Liver (tissue), 9 donors: ENCODE data around the gene PEAR1. TPM values are rescaled to one million over a fixed set of nuclear protein-coding genes. Genes with fewer than 3 reads are reported as not detected.

Source experiments
- DNase-seq: peaks from one replicate; pipeline ENCODE4 v3.0.0-alpha.2; 2017; ENCODE audit warnings: low spot score
- H3K27ac ChIP-seq, 2 donors: one replicate each; pipeline ENCODE4 v1.7.0; 2013; ENCODE audit warnings: inconsistent platforms in 2 of 2, low read length in 2 of 2, control low read depth in 1 of 2, low read depth in 1 of 2, mild to moderate bottlenecking in 1 of 2
- H3K27me3 ChIP-seq, 4 donors: one replicate each; pipeline versions ENCODE4 v1.6.1 to v1.7.0; 2013; ENCODE audit warnings: low read length in 3 of 4, inconsistent platforms in 1 of 4, mild to moderate bottlenecking in 1 of 4, moderate library complexity in 1 of 4; ENCODE audit not compliant: control insufficient read depth in 4 of 4, insufficient read depth in 4 of 4
- H3K36me3 ChIP-seq, 4 donors: one replicate each; pipeline versions ENCODE4 v1.6.1 to v1.7.0; 2013; ENCODE audit warnings: low read length in 3 of 4, mild to moderate bottlenecking in 3 of 4, low read depth in 1 of 4, moderate library complexity in 1 of 4; ENCODE audit not compliant: control insufficient read depth in 4 of 4, insufficient read depth in 3 of 4
- H3K4me1 ChIP-seq, 4 donors: one replicate each; pipeline versions ENCODE4 v1.6.1 to v1.7.0; 2013; ENCODE audit warnings: low read length in 3 of 4, mild to moderate bottlenecking in 3 of 4, moderate library complexity in 1 of 4; ENCODE audit not compliant: control insufficient read depth in 4 of 4, insufficient read depth in 4 of 4
- H3K4me3 ChIP-seq, 3 donors: one replicate each; pipeline versions ENCODE4 v1.6.1 to v1.7.0; 2013; ENCODE audit warnings: low read length in 3 of 3, control low read depth in 1 of 3, low read depth in 1 of 3, mild to moderate bottlenecking in 1 of 3
- H3K9ac ChIP-seq, 2 donors: one replicate each; pipeline ENCODE4 v1.7.0; 2013; ENCODE audit warnings: low read length in 2 of 2, mild to moderate bottlenecking in 2 of 2, moderate library complexity in 2 of 2, control low read depth in 1 of 2, low read depth in 1 of 2
- H3K9me3 ChIP-seq, 4 donors: one replicate each; pipeline versions ENCODE4 v1.6.1 to v1.7.0; 2013; ENCODE audit warnings: low read length in 3 of 4; ENCODE audit not compliant: control insufficient read depth in 4 of 4
- FOXA1 ChIP-seq: IDR thresholded peaks from 2 replicates; pipeline ENCODE4 v1.6.1; 2016; ENCODE audit warnings: antibody characterized with exemption
- FOXA2 ChIP-seq: IDR thresholded peaks from 2 replicates; pipeline ENCODE4 v1.6.1; 2016; ENCODE audit warnings: antibody characterized with exemption
- HNF4A ChIP-seq, 2 donors: conservative IDR thresholded peaks; 2 replicates each; pipeline ENCODE4 v1.6.1; 2016; ENCODE audit warnings: antibody characterized with exemption in 2 of 2, mild to moderate bottlenecking in 2 of 2
- JUND ChIP-seq, 2 donors: IDR thresholded peaks; 2 replicates each; pipeline ENCODE4 v1.6.1; 2016; ENCODE audit warnings: antibody characterized with exemption in 2 of 2
- NR2F2 ChIP-seq: IDR thresholded peaks from 2 replicates; pipeline ENCODE4 v1.6.1; 2016; ENCODE audit warnings: antibody characterized with exemption
- RAD21 ChIP-seq, 2 donors: IDR thresholded peaks; 2 replicates each; pipeline ENCODE4 v1.6.1; 2016; ENCODE audit warnings: antibody characterized with exemption in 2 of 2, mild to moderate bottlenecking in 2 of 2
- RXRA ChIP-seq, 2 donors: IDR thresholded peaks; 2 replicates each; pipeline ENCODE4 v1.6.1; 2017 to 2018; ENCODE audit warnings: antibody characterized with exemption in 2 of 2, mild to moderate bottlenecking in 1 of 2
- TAF1 ChIP-seq: conservative IDR thresholded peaks from 2 replicates; pipeline ENCODE4 v1.6.1; 2016; ENCODE audit warnings: antibody characterized with exemption, mild to moderate bottlenecking
- YY1 ChIP-seq: IDR thresholded peaks from 2 replicates; pipeline ENCODE4 v1.6.1; 2016; ENCODE audit warnings: antibody characterized with exemption, mild to moderate bottlenecking
- WGBS: extraction: QIAGEN DNeasy Blood & Tissue Kit; methylation state at CpG from one replicate; pipeline ENCODE4 v1.1.7; 2013; 5-methylcytosine and 5-hydroxymethylcytosine counted together
- polyA plus RNA-seq, 2 donors: library from polyadenylated mRNA; stranded (reverse) in 1 of 2; unstranded in 1 of 2; fragments of 200-250 nt in 1 of 2; fragments of >200 nt in 1 of 2; fragmentation: Nextera tagmentation in 1 of 2; extraction: Ambion mirVana in 1 of 2; gene quantifications; one replicate each; pipeline versions ENCODE4 v1.2.1 to v1.2.3, GENCODE V29; 2013 to 2015
- total RNA-seq, 2 donors: library from RNA; depleted of rRNA; stranded (reverse); fragments of >200 nt; gene quantifications; one replicate each; pipeline ENCODE4 v1.2.3, GENCODE V29; 2014
- TF ChIP-seq, protein P1 (sequence below): IDR thresholded peaks from 2 replicates; pipeline ENCODE4 v1.6.1; 2016; ENCODE audit warnings: antibody characterized with exemption
- TF ChIP-seq, protein P2 (sequence below): IDR thresholded peaks from 2 replicates; pipeline ENCODE4 v1.6.1; 2016; ENCODE audit warnings: antibody characterized with exemption
- TF ChIP-seq, protein P3 (sequence below): IDR thresholded peaks from 2 replicates; pipeline ENCODE4 v1.6.1; 2016; ENCODE audit warnings: antibody characterized with exemption
- TF ChIP-seq, protein P4 (sequence below): fragments of 150-350 bp; IDR thresholded peaks from 2 replicates; pipeline ENCODE4 v1.5.1; 2017; ENCODE audit warnings: improper control_type of control experiment, low read depth, low read length; ENCODE audit not compliant: missing input control
- donor health status: healthy.
- donor health status: healthy.
- donor health status: healthy.
- donor health status: healthy.
- donor health status: healthy.

Gene PEAR1
- total and polyA plus RNA-seq, 4 donors: 2.1 to 4.4 (median 3.1) TPM

DNA sequence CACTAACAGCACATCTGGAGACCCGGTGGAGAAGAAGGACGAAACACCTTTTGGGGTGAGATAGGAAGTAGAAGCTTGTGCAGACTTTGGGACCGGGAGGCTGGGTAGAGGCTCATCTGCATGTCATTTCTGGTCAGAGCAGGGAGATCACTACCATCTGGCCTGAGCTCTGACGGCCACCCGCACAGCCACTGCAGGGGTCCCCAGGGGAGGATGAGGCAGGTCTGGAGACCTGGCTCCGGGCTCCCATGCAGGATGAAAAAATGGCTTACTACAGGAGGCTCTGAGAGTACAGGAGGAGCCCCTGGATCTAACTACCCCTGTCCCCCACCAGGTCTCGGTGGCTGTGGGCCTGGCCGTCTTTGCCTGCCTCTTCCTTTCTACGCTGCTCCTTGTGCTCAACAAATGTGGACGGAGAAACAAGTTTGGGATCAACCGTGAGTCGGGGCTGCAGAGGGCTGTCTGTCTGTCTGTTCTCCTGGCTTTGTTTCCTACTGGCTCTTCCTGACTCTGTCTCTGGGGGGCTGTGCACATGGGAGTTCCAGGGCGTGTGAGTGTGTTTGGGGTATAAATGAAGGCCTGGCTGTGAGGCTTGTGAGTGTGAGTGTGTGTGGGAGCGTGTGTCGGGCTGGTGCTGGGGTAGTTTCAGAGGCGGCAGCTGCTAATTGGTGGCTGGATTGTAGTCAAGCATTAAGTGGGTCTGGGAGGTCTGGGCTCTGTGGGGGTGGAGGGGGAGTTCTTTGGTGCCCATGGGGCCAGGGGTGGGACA, 18.8 kb upstream of the PEAR1 start (continued):
- TF ChIP-seq, protein P1, sequence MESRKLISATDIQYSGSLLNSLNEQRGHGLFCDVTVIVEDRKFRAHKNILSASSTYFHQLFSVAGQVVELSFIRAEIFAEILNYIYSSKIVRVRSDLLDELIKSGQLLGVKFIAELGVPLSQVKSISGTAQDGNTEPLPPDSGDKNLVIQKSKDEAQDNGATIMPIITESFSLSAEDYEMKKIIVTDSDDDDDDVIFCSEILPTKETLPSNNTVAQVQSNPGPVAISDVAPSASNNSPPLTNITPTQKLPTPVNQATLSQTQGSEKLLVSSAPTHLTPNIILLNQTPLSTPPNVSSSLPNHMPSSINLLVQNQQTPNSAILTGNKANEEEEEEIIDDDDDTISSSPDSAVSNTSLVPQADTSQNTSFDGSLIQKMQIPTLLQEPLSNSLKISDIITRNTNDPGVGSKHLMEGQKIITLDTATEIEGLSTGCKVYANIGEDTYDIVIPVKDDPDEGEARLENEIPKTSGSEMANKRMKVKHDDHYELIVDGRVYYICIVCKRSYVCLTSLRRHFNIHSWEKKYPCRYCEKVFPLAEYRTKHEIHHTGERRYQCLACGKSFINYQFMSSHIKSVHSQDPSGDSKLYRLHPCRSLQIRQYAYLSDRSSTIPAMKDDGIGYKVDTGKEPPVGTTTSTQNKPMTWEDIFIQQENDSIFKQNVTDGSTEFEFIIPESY: no peak
- TF ChIP-seq YY1 (no peak), HNF4A (conservative IDR thresholded peaks at IDR 0.05) (no peak), JUND (IDR thresholded peaks at IDR 0.05) (no peak), TAF1 (no peak)
- TF ChIP-seq, protein P2, sequence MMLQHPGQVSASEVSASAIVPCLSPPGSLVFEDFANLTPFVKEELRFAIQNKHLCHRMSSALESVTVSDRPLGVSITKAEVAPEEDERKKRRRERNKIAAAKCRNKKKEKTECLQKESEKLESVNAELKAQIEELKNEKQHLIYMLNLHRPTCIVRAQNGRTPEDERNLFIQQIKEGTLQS: no peak
- TF ChIP-seq, protein P3, sequence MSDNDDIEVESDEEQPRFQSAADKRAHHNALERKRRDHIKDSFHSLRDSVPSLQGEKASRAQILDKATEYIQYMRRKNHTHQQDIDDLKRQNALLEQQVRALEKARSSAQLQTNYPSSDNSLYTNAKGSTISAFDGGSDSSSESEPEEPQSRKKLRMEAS: no peak

DNA sequence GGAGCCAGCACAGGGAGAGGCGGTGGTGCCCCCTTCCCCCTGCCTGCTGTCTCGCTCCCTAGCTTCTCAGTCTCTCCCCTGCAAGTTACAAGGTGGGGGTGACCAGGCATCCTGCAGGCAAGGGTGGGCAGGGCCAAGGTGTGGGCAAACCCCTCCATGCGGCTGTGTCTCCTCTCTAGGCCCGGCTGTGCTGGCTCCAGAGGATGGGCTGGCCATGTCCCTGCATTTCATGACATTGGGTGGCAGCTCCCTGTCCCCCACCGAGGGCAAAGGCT, 18.2 kb upstream of the PEAR1 start:
- DNase-seq: no peak
- 73% methylated on average over 5 of the region's 5 CpGs for WGBS
- Histone ChIP-seq H3K4me1 (no peaks in the 10 kb centered on the region), H3K9me3 (no peaks in the 10 kb centered on the region), H3K36me3 (no peaks in the 10 kb centered on the region), H3K4me3 (no peak overlapping the region), H3K27me3 (no peaks in the 10 kb centered on the region), H3K27ac (no peak overlapping the region), H3K9ac (no peak overlapping the region)
- TF ChIP-seq RXRA (IDR thresholded peaks at IDR 0.05) (no peak), FOXA1 (no peak), NR2F2 (no peak), YY1 (no peak)

DNA sequence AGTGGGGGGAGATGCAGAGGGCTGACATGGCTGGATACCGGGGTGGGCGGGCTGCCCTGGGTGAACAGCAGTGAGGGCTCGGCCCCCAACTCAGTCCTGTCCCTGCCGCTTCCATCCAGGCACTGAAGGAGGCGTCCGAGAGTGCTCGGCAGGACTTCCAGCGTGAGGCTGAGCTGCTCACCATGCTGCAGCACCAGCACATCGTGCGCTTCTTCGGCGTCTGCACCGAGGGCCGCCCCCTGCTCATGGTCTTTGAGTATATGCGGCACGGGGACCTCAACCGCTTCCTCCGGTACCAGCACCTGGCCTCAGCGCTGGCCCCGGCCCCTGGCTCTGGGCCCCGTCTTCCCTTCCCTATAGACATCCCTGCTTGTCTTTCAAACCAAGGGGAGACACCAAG, 17.2 kb upstream of the PEAR1 start:
- TF ChIP-seq RAD21 (IDR thresholded peaks at IDR 0.05) (no peak), JUND (IDR thresholded peaks at IDR 0.05) (no peak), FOXA2 (no peak)
- TF ChIP-seq, protein P1: no peak
- TF ChIP-seq, protein P4, sequence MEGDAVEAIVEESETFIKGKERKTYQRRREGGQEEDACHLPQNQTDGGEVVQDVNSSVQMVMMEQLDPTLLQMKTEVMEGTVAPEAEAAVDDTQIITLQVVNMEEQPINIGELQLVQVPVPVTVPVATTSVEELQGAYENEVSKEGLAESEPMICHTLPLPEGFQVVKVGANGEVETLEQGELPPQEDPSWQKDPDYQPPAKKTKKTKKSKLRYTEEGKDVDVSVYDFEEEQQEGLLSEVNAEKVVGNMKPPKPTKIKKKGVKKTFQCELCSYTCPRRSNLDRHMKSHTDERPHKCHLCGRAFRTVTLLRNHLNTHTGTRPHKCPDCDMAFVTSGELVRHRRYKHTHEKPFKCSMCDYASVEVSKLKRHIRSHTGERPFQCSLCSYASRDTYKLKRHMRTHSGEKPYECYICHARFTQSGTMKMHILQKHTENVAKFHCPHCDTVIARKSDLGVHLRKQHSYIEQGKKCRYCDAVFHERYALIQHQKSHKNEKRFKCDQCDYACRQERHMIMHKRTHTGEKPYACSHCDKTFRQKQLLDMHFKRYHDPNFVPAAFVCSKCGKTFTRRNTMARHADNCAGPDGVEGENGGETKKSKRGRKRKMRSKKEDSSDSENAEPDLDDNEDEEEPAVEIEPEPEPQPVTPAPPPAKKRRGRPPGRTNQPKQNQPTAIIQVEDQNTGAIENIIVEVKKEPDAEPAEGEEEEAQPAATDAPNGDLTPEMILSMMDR: no peak
- TF ChIP-seq, protein P2: no peak
- H3K27me3 ChIP-seq: no peaks in the 10 kb centered on the region
- H3K4me3 ChIP-seq: no peak overlapping the region
- no peaks in the 10 kb centered on the region for H3K4me1 ChIP-seq
- H3K36me3 ChIP-seq: no peaks in the 10 kb centered on the region
- WGBS: 32% methylated on average over 21 of the region's 21 CpGs
- H3K27ac ChIP-seq: no peak overlapping the region
- H3K9me3 ChIP-seq: no peaks in the 10 kb centered on the region
- no peak overlapping the region for H3K9ac ChIP-seq
- DNase-seq: no peak
